Astrocyte of the cerebellum (primary cell): Measurements from ENCODE around the gene TXNDC11.

ENCODE experiments used
- DNase-seq: peaks from one replicate; pipeline ENCODE4 v3.0.0-alpha.2; 2011; ENCODE audit warnings: low read depth
- H3K4me3 ChIP-seq: 2 replicates; pipeline ENCODE4 v1.5.1; 2011; ENCODE audit warnings: mild to moderate bottlenecking, low read depth, low read length, moderate library complexity
- in situ Hi-C: cut with HindIII; loops from 2 replicates; pipeline ENCODE4 v1.10.0; 2017; ENCODE audit warnings: low sequenced_read_pairs
- TF ChIP-seq, protein P1 (sequence below): IDR thresholded peaks from 2 replicates; pipeline ENCODE4 v1.5.1; 2012; ENCODE audit warnings: low read length, low read depth, moderate library complexity, mild to moderate bottlenecking; ENCODE audit errors: missing control alignments

Gene TXNDC11

DNA sequence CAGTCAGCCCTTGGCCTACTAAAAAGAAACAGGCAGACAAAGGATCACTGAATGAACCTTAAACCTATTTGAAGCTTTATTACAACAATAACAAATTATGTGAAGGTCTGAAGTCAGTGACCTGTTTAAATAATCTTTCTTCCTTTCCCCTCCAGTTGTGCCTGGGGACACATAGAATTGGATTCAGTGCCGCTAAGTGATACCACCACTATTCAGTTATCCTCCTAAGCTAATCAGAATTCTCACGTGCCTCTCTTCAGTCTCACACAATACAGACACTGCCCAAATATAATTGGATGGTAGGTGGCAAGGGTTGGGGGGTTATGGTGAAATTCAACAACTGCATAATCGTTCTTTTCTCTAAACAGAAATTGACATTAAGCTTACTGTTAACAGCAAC is 11.4 kb downstream of the TXNDC11 start:
- H3K4me3 ChIP-seq: no peak overlapping the region
- in situ Hi-C loops: no loop called here
- TF ChIP-seq, protein P1, sequence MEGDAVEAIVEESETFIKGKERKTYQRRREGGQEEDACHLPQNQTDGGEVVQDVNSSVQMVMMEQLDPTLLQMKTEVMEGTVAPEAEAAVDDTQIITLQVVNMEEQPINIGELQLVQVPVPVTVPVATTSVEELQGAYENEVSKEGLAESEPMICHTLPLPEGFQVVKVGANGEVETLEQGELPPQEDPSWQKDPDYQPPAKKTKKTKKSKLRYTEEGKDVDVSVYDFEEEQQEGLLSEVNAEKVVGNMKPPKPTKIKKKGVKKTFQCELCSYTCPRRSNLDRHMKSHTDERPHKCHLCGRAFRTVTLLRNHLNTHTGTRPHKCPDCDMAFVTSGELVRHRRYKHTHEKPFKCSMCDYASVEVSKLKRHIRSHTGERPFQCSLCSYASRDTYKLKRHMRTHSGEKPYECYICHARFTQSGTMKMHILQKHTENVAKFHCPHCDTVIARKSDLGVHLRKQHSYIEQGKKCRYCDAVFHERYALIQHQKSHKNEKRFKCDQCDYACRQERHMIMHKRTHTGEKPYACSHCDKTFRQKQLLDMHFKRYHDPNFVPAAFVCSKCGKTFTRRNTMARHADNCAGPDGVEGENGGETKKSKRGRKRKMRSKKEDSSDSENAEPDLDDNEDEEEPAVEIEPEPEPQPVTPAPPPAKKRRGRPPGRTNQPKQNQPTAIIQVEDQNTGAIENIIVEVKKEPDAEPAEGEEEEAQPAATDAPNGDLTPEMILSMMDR: no peak
- no peak for DNase-seq

DNA sequence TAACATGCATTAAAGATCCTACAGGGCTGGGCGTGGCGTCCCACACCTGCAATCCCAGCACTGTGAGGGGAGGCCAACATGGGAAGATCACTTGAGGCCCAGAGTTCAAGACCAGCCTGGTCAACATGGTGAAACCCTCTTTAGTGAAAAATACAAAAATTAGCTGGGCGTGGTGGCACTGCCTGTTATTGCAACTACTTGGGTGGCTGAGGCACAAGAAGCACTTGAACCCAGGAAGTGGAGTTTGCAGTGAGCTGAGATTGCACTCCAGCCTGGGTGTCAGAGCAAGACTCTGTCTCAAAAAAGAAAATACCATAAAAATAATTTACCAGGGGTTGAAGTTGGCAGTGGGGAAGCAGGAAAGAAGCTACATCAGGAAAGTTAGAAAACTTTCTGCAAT is 12.9 kb downstream of the TXNDC11 start:
- in situ Hi-C loops: no loop called here
- TF ChIP-seq, protein P1: no peak
- no peak overlapping the region for H3K4me3 ChIP-seq

DNA sequence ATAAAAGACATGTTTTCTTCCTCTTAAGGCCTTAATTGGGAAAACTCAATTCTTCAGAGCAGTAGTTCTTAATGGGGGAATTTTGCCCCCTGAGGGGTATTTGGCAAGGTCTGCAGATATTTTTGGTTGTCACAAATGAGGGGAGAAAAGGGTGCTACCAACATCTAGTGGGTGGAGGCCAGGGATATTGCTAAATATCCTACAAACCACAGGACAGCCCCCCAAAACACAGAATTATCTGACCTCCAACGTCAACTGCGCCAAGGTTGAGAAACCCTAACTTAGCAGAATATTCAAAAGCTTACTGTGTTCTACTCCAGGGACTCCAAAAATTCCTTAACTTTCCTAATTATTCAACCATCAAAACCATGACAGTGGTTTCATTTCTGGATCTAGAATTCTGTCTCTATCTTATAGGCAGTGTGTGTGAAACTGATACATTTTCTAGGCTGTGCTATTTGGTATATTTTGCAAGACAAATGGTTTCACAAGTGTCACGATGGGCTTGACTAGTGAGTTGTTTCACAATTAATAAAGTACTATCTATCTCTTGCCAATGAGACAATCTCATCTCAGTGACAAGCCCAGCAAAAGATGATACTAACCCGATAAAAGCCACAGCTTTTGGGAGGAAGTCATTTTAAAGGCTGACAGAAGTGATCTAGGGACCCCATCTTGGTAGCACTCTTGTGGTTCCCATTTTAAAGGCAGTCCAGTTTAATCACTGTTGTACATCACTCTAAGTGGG is 14.7 kb downstream of the TXNDC11 start:
- no peak for DNase-seq
- no peak overlapping the region for H3K4me3 ChIP-seq
- in situ Hi-C loops: no loop called here
- TF ChIP-seq, protein P1: no peak

More for the DNA sequence above, 12.9 kb downstream of the TXNDC11 start:
- DNase-seq: no peak

DNA sequence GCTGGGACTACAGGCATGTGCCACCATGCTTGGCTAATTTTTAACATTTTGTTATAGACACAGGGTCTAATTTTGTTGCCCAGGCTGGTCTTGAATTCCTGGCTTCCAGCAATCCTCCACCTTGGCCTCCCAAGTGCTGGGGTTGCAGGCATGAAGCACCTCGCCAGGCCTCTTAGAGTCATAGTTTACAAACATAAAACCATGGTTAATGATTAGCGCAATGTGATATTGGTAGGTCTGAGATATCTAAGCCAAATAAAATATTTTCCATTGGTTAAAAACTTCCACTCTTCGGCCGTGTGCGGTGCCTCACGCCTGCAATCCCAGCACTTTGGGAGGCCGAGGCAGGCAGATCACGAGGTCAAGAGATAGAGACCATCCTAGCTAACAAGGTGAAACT is 16.6 kb downstream of the TXNDC11 start:
- H3K4me3 ChIP-seq: no peak overlapping the region
- TF ChIP-seq, protein P1: no peak
- no peak for DNase-seq
- in situ Hi-C loops: no loop called here

DNA sequence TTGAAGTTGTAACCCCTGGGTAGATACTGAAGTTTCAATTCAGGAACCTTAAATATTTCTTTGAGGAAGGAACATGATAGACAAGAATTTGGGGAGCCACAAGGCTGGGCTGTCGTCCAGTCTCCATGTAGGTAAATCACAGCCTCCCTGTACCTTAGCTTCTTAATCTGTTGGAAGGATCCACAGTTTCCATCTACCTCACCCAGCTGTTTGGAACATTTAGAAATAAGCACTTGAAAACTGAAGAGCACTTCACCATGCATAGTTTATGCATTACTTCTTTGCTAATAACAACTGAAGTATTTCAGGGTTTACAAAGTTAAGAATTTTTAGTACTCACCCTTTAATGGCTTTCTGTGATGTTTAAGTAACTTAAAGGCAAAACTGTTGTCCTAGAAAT is 17.2 kb downstream of the TXNDC11 start:
- in situ Hi-C loops: no loop called here
- no peak overlapping the region for H3K4me3 ChIP-seq
- TF ChIP-seq, protein P1: no peak
- DNase-seq: no peak

DNA sequence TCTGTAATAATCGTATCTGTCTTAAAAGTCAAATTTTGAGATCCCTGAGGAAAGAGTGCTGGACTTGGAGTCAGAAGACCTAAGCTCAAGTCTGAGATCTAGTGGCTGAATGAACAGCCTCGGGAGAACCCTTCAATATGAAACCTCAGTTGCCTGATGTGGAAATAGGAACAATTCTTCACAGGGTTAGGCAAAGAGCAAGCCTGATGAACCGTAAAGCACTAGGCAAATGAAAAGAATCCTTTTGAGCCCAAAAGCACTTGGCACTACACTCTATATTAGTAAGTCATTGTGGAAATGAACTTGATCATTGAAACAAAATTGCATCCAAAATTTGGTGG is 20.2 kb downstream of the TXNDC11 start:
- no peak overlapping the region for H3K4me3 ChIP-seq
- no peak for DNase-seq
- in situ Hi-C loops: no loop called here
- TF ChIP-seq, protein P1: no peak
